NCI-H1930 (cell line): ENCODE data around the gene ATP8A2.
A peak's percentile ranks its signal among the peaks of the same experiment; 100 is the strongest.
"Not testable (repeated sequence)": the region's sequence is repeated elsewhere in the genome, so short reads cannot be mapped to it uniquely, and the experiment has no call there.

Experiments used
- DNase-seq, 2 experiments: peaks; one replicate each; lab custom pipeline; 2025; lab: John Stamatoyannopoulos, UW

ATP8A2 gene

GRCh38 chr13:26041444-26041843 lies 669.7 kb downstream of the ATP8A2 start:
- no peak for DNase-seq

- no peak for DNase-seq
Measured at GRCh38 chr13:26042785-26043184, 671.0 kb downstream of the ATP8A2 start.

- DNase-seq: no peak
Measured at GRCh38 chr13:26045142-26045541, 673.4 kb downstream of the ATP8A2 start.

GRCh38 chr13:26046639-26047038 lies 674.9 kb downstream of the ATP8A2 start:
- DNase-seq: no peak

GRCh38 chr13:26047040-26047439 lies 675.3 kb downstream of the ATP8A2 start:
- DNase-seq: no peak

- DNase-seq: no peak
Measured at GRCh38 chr13:26048741-26049140, 677.0 kb downstream of the ATP8A2 start.

- peak; percentile 53 to 62 for DNase-seq
Measured at GRCh38 chr13:26050568-26051230, 678.9 kb downstream of the ATP8A2 start.

- no peak for DNase-seq
Measured at GRCh38 chr13:26051231-26051656, 679.5 kb downstream of the ATP8A2 start.

GRCh38 chr13:26051657-26052311 lies 680.0 kb downstream of the ATP8A2 start, which contains the start of gene SHISA2:
TSS of gene SHISA2 (minus strand) at chr13:26052016. CDS start at chr13:26050975, 1,041 bp downstream.
- DNase-seq: peak; percentile 77 to 81

GRCh38 chr13:26052337-26052736 lies 680.6 kb downstream of the ATP8A2 start:
- DNase-seq: peak in 1 of 2 experiments; percentile 50

- DNase-seq: no peak
Measured at GRCh38 chr13:26053418-26053980, 681.7 kb downstream of the ATP8A2 start.

- no peak for DNase-seq
Measured at GRCh38 chr13:26054896-26055295, 683.1 kb downstream of the ATP8A2 start.

GRCh38 chr13:26058704-26059103 lies 686.9 kb downstream of the ATP8A2 start:
- DNase-seq: no peak

GRCh38 chr13:26060357-26060756 lies 688.6 kb downstream of the ATP8A2 start:
- DNase-seq: no peak

- no peak for DNase-seq
Measured at GRCh38 chr13:26061256-26061655, 689.5 kb downstream of the ATP8A2 start.

GRCh38 chr13:26061947-26062346 lies 690.2 kb downstream of the ATP8A2 start:
- DNase-seq: no peak

- peak; percentile 21 to 56 for DNase-seq
Measured at GRCh38 chr13:26062853-26063444, 691.2 kb downstream of the ATP8A2 start.

- DNase-seq: not testable (repeated sequence)
Measured at GRCh38 chr13:26066492-26066891, 694.7 kb downstream of the ATP8A2 start.

GRCh38 chr13:26067601-26068000 lies 695.8 kb downstream of the ATP8A2 start:
- DNase-seq: no peak

- DNase-seq: not testable (repeated sequence)
Measured at GRCh38 chr13:26068372-26068771, 696.6 kb downstream of the ATP8A2 start.

GRCh38 chr13:26069642-26070041 lies 697.9 kb downstream of the ATP8A2 start:
- not testable (repeated sequence) for DNase-seq

GRCh38 chr13:26071691-26072090 lies 699.9 kb downstream of the ATP8A2 start:
- DNase-seq: no peak

- not testable (repeated sequence) for DNase-seq
Measured at GRCh38 chr13:26072335-26072734, 700.6 kb downstream of the ATP8A2 start.
